Pancreas (tissue), 10 donors: Measurements from ENCODE around the gene AAK1. TPM values are rescaled to one million over a fixed set of nuclear protein-coding genes. Genes with fewer than 3 reads are reported as not detected.

ENCODE experiments used
- ATAC-seq, 4 donors: fragments of 200-7000 bp; cut with Tn5 transposase; one replicate each; pipeline versions ENCODE4 v1.8.0 to v1.9.1; 2020; ENCODE audit warnings: mild to moderate bottlenecking in 4 of 4, moderate library complexity in 4 of 4
- DNase-seq, 6 donors: peaks; one replicate each; pipeline ENCODE4 v3.0.0-alpha.2; 2020
- FAIRE-seq: peaks from 2 replicates; lab custom pipeline; 2012; peaks lifted over from hg19 to GRCh38; lab: Jason Lieb, UNC
- H3K27ac ChIP-seq, 4 donors: fragments of 200-600 bp; sonication (generic); 1 replicate in 3 of 4; 2 replicates in 1 of 4; pipeline versions ENCODE4 v1.5.0 to v1.8.0; 2020
- H3K27me3 ChIP-seq, 4 donors: fragments of 200-600 bp; one replicate each; pipeline ENCODE4 v1.8.0; 2021
- H3K36me3 ChIP-seq, 3 donors: fragments of 200-600 bp; sonication (generic) in 1 of 3; one replicate each; pipeline versions ENCODE4 v1.5.0 to v1.8.0; 2020 to 2021
- H3K4me1 ChIP-seq, 3 donors: fragments of 200-600 bp; one replicate each; pipeline ENCODE4 v1.8.0; 2021
- H3K4me3 ChIP-seq, 4 donors: fragments of 200-600 bp; sonication (generic) in 2 of 4; one replicate each; pipeline versions ENCODE4 v1.5.0 to v1.8.0; 2020 to 2021
- H3K9me3 ChIP-seq, 4 donors: fragments of 200-600 bp; one replicate each; pipeline ENCODE4 v1.8.0; 2021
- CTCF ChIP-seq, 4 donors: fragments of 200-600 bp; sonication (generic) in 3 of 4; IDR thresholded peaks; one replicate each; pipeline versions ENCODE4 v1.5.0 to v1.8.0; 2021; ENCODE audit warnings: antibody characterized with exemption in 4 of 4
- WGBS, 2 donors: extraction: QIAGEN DNeasy Blood & Tissue Kit; methylation state at CpG; one replicate each; pipeline ENCODE4 v1.1.7; 2013; 5-methylcytosine and 5-hydroxymethylcytosine counted together
- intact Hi-C, 3 donors: fragments of 100-400 bp; cut with DNase I; formaldehyde crosslinking; loops; one replicate each; pipeline versions ENCODE4 v1.11.1 to v1.14.2; 2022
- polyA plus RNA-seq, 2 donors: library from polyadenylated mRNA; stranded (reverse); fragments of 200-250 nt; gene quantifications; one replicate each; pipeline ENCODE4 v1.2.3, GENCODE V29; 2013
- total RNA-seq, 6 donors: library from RNA; stranded (reverse); fragmentation: NEBNext Ultra II Directional in 4 of 6; extraction: Animal tissue kit (Norgen Biotek cat#: 25700) in 4 of 6; gene quantifications; one replicate each; pipeline versions ENCODE4 v1.2.1 to v1.2.4, GENCODE V29; 2021 to 2023
- donor health status: healthy with polysubstance abuse.
- donor health status: DM: no; HTN: no; CAD: no; lungs with moderate emphysema.
- donor health status: DM: no; HTN: no; CAD: no.
- donor health status: control.
- donor health status: control.
- donor health status: Bipolar disorder and iron deficiency.
- donor health status: DM: yes; HTN: yes; CAD: no.
- donor health status: DM: no; HTN: no; CAD: no.
- donor health status: DM: no; HTN: no; CAD: no.
- donor health status: DM: yes; HTN: yes; CAD: no.

Gene AAK1
- total and polyA plus RNA-seq, 8 donors, result 20.6 to 45.1 (median 32.5) TPM

DNA sequence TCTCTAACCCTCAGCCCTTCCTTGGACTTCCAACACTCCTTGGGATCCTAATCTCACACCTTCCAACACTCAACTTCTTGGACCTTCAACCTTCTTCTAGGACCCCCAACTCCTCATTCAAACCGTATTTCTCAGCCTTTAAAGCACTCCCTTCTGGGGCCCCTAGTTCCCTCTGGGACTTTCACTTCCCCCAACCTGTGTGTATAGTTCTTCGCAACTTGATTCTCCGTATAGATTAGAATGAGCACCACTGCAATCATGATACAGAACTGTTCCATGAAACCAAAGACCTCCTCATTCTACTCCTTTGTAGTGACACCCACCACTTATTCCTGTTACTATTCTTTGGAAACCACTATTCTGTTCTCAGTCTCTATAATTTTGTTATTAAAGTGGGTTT lies 144.3 kb downstream of the AAK1 start:
- no peaks in the 10 kb centered on the region for H3K4me1 ChIP-seq
- peak in 1 of 4 donors; percentile 48 for ATAC-seq
- FAIRE-seq, result no peak
- TF ChIP-seq CTCF (IDR thresholded peaks at IDR 0.05), result no peak
- H3K36me3 ChIP-seq, result peaks cover 0 to 8% (median under 1%) of the 10 kb centered on the region in 3 donors
- intact Hi-C loops, result no loop called here
- no peaks in the 10 kb centered on the region for H3K9me3 ChIP-seq
- no peaks in the 10 kb centered on the region for H3K27me3 ChIP-seq
- no peak overlapping the region for H3K27ac ChIP-seq
- no peak overlapping the region for H3K4me3 ChIP-seq
- 87 to 90% methylated on average over 3 of the region's 3 CpGs for WGBS, 2 donors
- DNase-seq, result no peak

GRCh38 chr2:69495861-69496260 lies 147.7 kb downstream of the AAK1 start:
- H3K4me3 ChIP-seq, result no peak overlapping the region
- DNase-seq (no peak), ATAC-seq (no peak), FAIRE-seq (no peak)
- 90 to 93% methylated on average over 3 of the region's 3 CpGs for WGBS, 2 donors
- intact Hi-C loops, result no loop called here
- H3K9me3 ChIP-seq, result no peaks in the 10 kb centered on the region
- no peak overlapping the region for H3K27ac ChIP-seq
- peaks cover 0 to 3% (median 0%) of the 10 kb centered on the region in 3 donors for H3K36me3 ChIP-seq
- H3K4me1 ChIP-seq, result no peaks in the 10 kb centered on the region
- no peaks in the 10 kb centered on the region for H3K27me3 ChIP-seq
- no peak for TF ChIP-seq CTCF (IDR thresholded peaks at IDR 0.05)

DNA sequence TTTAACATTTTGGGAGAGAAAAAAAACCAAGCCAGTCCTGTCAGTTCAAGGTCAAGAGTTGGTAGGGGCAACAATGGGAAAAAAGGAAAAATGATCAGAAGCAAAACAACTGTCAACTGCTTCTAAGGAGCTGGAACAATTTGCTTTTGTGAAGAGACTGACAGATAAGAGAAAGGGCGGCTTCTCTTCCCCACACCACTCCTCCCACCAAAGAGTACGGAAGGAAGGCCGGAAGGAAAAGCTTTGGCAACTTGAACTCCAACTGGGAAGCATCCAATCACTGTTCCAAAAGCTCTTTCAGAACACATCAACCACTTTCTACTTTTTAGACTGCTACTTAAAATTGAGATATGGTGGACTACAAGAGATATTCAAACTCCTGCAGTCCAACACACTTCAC lies 148.5 kb downstream of the AAK1 start:
- 89% methylated on average over 3 of the region's 3 CpGs for WGBS, 2 donors
- intact Hi-C loops, result no loop called here
- no peaks in the 10 kb centered on the region for H3K4me1 ChIP-seq
- no peak for FAIRE-seq
- H3K27ac ChIP-seq, result no peak overlapping the region
- H3K36me3 ChIP-seq, result peaks cover 0 to 3% (median 0%) of the 10 kb centered on the region in 3 donors
- no peak overlapping the region for H3K4me3 ChIP-seq
- no peak for DNase-seq
- H3K9me3 ChIP-seq, result no peaks in the 10 kb centered on the region
- no peaks in the 10 kb centered on the region for H3K27me3 ChIP-seq
- TF ChIP-seq CTCF (IDR thresholded peaks at IDR 0.05), result no peak
- no peak for ATAC-seq

GRCh38 chr2:69494126-69494525 lies 149.4 kb downstream of the AAK1 start:
- DNase-seq (no peak), ATAC-seq (no peak), FAIRE-seq (no peak)
- H3K27me3 ChIP-seq, result no peaks in the 10 kb centered on the region
- H3K4me3 ChIP-seq, result no peak overlapping the region
- H3K36me3 ChIP-seq, result peaks cover 0 to 3% (median 0%) of the 10 kb centered on the region in 3 donors
- TF ChIP-seq CTCF (IDR thresholded peaks at IDR 0.05), result no peak
- H3K9me3 ChIP-seq, result no peaks in the 10 kb centered on the region
- intact Hi-C loops, result no loop called here
- WGBS, 2 donors, result 79 to 81% methylated on average over 3 of the region's 3 CpGs
- H3K27ac ChIP-seq, result no peak overlapping the region
- no peaks in the 10 kb centered on the region for H3K4me1 ChIP-seq

GRCh38 chr2:69493268-69493667 lies 150.3 kb downstream of the AAK1 start:
- Histone ChIP-seq H3K4me1 (no peaks in the 10 kb centered on the region), H3K27ac (no peak overlapping the region), H3K9me3 (no peaks in the 10 kb centered on the region), H3K36me3 (peaks cover 0 to 3% (median 0%) of the 10 kb centered on the region in 3 donors), H3K4me3 (no peak overlapping the region), H3K27me3 (no peaks in the 10 kb centered on the region)
- no peak for TF ChIP-seq CTCF (IDR thresholded peaks at IDR 0.05)
- FAIRE-seq (no peak), ATAC-seq (peak in 3 of 4 donors; percentile 32 to 63 (median 48)), DNase-seq (no peak)
- 68 to 73% methylated on average over 6 of the region's 6 CpGs for WGBS, 2 donors
- intact Hi-C loops, result no loop called here
